Measurements from ENCODE around the gene C13orf46.
"Not testable (repeated sequence)": the region's sequence is repeated elsewhere in the genome, so short reads cannot be mapped to it uniquely, and the experiment has no call there.

The C13orf46 gene

DNA sequence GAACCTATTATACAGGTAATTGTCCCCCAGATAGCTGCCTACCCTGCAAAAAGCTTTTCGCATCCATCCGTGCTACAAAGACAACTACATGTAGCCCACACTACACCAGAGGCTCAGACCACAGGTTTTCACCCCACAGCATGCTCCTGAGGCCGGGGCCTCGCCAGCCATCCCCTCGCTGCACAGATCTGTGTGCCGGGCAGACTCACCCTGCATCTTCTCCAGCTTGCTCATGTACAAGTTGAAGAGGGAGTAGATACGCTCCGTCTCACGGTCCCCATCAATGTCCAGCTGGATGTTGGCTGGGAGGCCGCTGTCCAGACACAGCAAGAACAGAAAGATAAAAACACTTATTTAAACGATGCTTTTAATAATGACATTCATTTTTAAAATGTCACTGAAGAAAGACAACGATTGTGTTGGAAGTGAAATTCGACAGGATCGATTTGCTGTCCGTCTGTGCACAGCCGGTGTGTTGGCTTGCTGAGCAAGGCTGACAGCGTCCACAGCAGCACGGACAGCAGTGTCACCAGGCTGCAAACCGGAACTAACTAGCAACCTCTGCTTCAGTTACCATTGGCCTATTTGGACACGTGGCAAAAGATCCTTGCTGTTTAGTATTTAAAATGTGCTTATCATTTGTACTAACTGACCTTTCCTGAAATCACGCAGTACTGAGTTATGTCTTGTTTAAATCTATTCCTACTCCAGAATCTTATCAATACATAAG, 18.6 kb upstream of the C13orf46 start:
- DNase-seq (ENCODE audit: low read depth in 3 of 3) = no peak

DNA sequence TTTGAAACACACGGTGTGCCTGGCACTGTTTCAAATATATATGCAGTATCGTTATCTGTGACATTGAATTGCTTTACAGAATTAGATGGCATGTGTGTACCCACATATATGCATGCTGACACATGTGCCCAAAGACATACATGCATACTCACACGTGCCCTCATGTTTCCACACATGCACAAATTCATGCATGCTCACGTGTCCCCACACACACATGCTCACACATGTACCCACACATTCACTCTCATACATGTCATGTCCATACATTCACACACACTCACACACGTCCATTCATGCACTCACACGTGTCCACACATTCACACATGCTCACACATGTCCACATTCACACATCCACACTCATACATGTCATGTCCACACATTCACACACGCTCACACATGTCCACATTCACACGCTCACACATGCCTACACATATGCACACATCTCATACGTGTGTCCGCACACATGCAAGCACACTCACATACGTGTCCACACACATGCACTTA, 17.9 kb upstream of the C13orf46 start:
- DNase-seq (ENCODE audit: low read depth in 3 of 3) = no peak

DNA sequence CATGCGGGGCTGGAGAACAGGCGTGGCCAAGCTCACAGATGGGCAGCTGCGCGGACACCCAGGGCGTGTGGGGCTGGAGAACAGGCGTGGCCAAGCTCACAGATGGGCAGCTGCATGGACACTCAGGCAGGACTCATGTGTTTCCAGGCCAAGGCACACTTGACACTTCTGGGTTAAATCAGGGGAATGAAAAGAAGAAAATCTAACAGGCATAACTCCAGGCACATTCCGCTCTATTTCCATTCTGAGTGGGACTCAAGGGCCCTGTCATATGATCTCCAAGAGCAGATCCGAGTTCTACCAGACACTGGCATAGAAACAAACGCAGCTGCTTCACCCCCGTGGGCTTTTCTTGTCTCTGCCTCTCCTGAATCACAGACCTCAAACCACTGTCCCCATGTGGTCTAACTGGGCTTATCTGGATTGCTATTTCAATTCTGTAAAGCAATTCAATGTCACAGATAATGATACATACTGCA, 17.4 kb upstream of the C13orf46 start:
- DNase-seq (ENCODE audit: low read depth in 3 of 3) = no peak

DNA sequence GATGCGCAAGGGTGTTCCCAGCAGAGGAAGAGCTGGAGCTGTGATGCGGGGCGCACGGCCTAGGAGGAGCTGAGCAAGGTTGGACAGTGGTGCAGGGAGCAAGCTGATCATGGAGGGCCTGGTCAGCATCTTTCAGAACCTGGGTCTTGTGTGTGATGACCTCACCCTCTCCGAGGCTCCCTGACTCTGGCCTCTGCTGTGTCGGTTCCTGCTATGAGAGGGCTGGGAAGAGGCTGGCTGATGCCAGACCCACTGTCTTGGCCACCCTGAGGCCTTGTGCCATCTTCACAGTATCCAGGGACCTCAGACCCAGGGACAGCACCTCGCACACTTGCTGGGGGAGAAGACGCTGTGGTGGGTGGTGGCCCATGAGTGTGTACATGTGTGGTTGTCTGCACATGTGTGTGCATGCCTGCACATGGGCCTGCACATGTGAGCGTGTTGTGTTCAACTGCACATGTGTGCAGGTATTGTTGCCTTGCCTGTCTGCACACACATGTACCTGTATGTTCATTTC, 16.5 kb upstream of the C13orf46 start:
- no peak for DNase-seq (ENCODE audit: low read depth in 3 of 3)

DNA sequence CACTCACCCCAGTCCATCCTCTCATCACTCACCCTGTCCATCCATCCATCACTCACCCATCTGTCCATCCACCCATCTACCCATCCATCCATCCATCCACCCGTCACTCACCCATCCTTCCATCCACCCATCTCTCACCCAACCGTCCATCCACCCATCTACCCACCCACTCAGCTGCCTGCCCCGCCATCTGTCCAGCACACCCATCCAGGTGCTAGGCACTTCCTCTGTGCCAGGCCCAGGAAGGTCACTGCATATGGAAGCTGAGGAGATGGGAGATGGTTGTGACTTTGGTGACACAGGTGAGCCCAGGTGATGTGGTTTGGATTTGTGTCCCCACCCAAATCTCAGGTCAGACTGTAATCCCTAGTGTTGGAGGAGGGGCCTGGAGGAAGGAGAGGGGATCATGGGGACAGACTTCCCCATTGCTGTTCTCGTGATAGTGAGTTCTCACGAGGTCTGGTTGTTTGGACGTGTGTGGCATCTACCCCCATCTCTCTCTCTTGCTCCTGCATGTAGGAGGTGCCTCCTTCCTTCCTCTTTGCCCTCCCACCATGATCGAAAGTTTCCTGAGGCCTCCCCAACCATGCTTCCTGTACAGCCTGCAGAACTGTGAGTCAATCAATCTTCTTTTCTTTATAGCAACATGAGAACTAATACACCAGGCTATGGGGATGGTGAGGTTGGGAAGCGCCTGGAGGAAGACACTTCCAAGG, 15.9 kb upstream of the C13orf46 start:
- DNase-seq (ENCODE audit: low read depth in 3 of 3) = no peak

DNA sequence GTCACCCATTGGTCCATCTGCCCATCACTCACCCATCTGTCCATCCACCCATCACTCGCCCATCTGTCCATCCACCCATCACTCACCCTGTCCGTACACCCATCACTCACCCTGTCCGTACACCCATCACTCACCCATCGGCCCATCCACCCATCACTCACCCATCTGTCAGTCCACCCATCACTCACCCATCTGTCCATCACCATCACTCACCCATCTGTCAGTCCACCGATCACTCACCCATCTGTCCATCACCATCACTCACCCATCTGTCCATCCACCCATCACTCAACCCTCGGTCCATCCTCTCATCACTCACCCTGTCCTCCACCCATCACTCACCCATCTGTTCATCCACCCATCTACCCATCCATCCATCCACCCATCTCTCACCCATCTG, 15.0 kb upstream of the C13orf46 start:
- DNase-seq (ENCODE audit: low read depth in 3 of 3) = not testable (repeated sequence)

DNA sequence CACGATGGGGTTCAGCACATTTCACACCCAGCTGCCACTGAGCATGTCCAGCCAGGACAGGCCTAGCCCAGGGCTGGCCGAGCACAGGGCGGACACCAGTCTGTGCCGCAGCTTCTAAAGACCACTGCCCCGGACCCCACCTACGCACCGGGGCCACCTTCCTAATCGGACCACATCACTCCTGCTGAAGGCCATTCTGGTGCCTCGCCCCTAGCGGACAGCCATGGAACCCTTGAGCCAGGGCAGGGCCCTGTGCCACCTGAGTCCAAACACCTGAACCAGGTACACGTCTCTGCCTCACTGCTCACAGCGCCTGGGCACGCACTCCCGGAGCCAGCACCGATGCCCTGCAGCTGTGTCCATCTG, 8.4 kb upstream of the C13orf46 start:
- no peak for DNase-seq (ENCODE audit: low read depth in 3 of 3)

DNA sequence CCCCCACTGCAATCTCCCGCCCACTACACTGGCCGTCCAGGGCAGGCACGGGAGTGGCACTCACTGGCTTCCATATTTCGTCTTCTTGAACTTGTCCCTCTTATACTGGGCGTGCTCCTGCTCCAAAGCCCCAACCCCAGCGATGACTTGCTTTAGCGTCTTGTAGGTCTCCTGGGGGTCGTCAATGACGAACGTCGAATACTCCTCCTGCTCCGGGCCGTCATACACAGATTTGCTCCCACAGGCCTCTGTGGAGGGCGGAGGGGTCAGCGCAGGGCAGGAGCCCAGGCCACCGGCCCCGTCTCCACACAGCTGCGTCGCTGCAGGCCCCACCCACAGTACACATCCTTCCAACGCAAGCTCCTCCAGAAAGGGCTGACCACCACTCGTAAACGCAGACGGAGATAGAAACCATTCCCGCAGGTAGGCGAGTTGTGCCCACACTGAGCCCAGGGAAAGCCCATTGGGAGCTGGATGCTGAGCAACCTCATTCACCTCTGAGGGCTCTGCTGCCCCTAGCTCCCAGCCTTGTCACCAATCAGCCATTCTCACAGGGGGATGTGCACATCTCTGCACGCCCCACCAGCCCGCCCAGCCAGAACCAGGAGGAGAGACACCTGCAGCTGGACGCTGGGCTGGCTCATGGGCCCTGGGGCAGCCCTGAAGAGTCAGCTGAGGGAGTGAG, 7.9 kb upstream of the C13orf46 start:
- DNase-seq (ENCODE audit: low read depth in 3 of 3) = no peak

DNA sequence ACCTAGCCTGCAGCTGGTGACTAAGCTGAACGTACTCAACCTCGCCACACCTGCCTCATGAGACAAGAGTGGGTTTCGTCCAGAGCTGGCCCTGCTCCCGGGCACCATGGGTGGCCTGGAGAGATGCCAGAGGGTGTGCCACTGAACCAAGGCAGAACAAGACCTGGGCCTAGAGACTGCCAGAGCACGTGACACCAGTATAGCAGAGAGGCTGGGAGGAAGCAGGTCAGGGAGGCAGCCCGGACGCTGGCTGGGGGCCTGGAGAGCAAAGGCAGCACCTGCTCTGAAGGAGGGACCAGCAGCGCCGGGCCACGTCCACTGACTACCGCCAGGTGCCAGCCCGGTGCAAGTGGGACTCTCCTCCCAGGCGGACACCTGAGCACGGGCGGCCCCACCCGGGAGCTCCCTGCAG, 7.3 kb upstream of the C13orf46 start:
- DNase-seq (ENCODE audit: low read depth in 3 of 3) = no peak

DNA sequence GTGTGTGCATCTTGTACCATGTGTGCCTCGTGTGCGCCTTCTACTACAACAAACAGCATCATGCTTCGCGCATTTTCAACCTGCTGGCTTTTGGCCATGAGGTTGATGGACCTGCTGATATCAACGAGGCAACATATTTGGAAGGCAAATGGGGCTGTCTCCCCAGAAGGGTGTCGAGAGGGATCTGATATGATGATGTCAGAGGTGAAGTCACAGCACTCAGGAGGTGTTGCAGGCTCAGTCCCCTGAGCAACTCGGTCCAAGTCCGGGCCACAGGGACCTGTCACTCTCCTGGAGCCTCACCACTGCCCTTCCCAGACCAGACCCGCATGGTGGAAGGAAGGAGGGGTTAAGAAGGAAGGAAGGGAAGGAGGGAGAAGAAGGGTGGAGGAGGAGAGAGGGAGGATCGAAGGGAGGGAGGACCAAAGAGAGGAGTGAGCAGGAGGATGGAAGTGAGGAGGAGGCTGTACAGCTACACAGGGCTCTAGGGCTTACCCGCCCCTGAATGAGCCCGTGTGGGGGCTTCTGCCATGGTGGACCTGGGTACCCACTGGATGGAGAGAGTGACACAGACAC, 6.7 kb upstream of the C13orf46 start:
- DNase-seq (ENCODE audit: low read depth in 3 of 3) = no peak

DNA sequence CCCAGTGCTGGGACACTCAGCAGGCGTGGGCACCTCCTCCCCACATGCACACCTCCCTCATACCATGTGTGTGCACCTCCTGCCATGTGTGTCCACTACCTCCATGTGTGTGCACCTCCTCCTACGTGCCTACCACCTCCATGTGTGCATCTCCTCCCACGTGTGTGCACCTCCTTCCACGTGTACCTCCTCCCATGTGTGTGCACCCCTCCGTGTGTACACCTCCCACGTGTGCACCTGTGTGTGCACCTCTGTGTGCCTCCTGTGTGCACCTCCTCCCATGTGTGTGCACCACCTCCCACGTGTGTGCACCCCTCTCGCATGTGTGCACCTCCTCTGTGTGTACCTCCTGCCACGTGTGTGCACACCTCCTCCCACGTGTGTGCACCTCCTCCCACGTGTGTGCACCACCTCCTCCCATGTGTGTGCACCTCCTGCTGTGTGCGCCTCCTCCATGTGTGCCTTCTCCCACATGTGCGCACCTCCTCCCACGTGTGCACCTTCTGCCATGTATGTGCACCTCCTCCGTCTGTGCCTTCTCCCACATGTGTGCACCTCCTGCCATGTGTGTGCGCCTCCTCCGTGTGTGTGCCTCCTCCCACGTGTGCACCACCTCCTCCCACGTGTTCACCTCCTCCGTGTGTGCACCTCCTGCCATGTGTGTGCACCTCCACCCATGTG, 6.1 kb upstream of the C13orf46 start:
- DNase-seq (ENCODE audit: low read depth in 3 of 3) = no peak

DNA sequence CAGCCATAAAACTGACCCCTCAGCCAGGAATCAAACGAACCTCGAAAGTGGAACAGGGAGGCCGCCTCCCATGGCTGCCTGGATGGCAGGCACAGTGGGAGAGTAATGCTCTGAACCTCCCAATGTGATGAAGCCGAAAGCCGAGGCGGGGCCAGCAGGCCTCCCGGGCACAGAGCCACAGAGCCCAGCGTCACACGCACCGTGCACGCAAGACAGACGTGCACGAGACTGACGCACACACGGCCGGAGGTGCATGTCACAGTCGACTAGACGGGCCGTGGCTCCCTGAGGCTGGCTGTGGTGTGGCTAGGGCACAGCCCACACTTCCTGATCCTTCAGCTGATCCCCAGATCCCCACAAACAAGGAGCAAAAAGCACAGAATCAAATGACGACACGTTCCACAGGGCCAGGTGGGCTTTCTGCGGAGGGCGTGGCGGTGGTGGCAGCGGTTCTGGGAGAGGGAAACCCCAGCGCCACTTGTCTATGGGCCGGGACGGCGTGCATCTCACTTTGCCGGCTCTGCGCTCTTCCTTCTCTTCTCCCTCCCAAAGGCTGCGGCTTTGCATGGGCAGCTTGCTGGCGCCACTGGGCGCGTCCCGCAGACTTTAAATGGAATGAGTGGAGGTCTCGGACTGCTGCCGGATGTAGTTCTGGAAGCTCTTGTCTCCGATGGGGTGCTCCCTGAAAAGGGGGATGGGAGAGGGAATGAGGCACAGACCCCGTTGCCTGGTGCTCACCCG, 5.0 kb upstream of the C13orf46 start:
- DNase-seq (ENCODE audit: low read depth in 3 of 3) = no peak

DNA sequence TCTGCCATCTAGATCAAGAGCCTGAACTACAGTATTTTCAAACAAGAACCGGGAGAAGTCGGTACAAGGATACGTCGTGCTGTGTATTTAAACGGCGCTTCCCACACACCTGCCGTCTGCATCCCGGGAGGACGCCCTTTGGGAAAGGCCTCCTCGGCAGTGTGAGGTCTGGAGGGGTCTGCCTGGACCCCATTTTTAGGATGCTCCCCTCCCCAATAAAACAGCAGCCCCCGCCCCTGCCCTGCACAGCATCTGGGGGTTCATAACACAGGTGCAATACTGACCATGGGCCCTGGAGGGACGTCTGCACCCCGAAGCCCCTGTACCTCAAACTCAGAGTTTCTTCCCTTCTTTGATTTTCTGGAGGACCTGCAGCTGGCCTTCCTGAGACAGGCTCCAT, 4.1 kb upstream of the C13orf46 start:
- no peak for DNase-seq (ENCODE audit: low read depth in 3 of 3)

DNA sequence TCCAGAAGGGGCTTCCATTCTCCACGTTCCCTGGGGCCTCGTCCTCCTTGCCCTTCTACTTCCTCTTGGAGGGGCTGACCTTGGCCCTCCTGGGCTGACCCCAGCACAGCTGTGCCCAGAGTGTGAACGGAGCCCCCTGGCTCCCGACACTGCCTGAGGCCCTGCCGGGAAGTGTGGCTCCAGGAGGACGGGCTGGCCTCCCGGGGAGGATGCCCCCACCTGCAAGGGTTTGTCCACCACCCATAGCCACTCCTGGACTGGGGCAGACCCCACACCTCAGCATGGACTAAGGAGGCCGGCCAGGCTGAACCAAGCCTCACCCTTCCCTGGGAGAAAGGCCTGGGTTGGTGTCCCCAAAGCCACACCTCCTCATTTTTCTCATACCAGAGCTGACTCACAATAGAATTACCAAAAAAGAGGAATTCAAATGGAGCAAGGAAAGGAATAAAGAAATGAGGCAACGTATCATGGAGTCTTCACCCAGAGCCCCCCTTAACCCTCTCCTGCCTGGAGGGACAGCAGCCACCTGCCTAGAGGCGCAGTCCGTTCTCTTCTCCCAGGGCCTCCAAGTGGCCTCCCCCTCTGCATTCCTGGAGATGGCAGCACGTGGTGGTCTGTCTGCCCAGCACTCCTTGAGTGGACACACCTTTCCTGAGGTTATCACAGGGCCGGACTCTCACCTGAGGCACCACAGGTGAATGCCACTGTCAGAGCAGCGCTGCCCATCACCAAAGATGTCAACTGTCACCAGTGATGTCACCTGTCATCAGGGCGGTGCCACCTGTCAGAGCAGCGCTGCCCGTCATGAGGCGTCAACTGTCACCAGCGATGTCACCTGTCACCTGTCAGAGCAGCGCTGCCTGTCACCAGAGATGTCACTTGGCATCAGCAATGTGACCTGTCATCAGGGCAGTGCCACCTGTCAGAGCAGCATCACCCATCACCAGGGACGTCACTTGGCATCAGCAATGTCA, 3.1 kb upstream of the C13orf46 start:
- DNase-seq (ENCODE audit: low read depth in 3 of 3) = no peak

DNA sequence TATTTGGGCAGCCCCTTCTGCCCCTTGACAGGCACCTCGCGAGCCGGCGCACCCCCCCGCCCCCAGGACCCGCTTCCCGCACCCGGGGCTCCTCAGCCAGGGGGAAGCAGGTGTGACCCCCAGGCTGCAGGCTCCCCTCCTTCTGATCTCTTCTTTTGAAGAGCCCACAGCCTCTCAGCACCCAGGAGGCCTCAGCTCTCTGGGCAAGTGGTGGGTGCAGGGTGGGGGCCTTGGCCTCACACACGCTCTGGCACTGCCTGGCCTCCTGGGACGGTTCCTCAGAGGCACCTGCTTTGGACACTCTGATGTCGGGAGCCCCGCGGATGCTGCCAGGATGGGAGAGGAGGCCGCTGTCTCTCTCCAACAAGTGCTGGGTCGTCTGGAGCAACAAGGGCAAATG, 1.5 kb upstream of the C13orf46 start:
- no peak for DNase-seq (ENCODE audit: low read depth in 3 of 3)

DNA sequence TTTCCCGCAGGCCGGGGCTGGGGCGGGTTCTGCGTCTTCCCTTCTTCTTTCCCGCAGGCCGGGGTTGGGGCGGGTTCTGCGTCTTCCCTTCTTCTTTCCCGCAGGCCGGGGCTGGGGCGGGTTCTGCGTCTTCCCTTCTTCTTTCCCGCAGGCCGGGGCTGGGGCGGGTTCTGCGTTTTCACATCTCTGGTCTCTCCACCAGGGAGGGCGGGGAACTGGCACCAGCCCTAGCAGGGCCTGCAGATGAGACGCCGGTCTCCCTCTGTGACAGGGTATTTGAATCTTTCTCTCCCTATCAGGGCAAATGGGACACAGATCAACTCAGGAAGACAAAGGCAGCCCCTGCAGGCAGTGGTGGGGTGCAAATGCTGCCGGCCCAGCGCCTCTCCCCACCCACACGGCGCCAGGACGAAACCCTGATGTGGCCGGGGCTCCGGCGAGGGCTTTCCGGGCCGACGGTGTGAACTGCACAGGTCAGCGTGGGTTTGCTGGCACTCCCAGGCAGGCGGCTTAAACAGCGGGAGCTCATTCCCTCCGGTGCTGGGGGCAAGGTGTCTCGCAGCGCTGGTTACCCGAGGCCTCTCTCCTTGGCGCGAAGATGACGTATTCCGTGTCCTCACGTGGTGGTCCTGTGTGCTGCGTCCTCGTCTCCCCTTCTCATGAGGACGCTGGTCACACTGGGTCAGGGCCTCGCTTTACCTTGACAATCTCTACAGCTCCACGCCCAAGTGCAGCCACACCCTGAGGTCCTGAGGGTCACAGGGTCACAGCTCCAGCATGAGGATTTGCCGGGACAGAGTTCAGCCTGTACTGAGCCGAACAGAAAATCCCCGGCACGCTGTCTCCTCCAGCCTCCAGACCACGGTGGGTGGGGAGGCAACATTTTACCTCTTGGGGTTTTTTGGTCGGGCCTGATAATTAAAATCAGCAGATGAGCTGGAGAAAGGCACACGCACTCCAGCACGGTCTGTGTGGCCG, 717 bp upstream of the C13orf46 start:
- no peak for DNase-seq (ENCODE audit: low read depth in 3 of 3)

DNA sequence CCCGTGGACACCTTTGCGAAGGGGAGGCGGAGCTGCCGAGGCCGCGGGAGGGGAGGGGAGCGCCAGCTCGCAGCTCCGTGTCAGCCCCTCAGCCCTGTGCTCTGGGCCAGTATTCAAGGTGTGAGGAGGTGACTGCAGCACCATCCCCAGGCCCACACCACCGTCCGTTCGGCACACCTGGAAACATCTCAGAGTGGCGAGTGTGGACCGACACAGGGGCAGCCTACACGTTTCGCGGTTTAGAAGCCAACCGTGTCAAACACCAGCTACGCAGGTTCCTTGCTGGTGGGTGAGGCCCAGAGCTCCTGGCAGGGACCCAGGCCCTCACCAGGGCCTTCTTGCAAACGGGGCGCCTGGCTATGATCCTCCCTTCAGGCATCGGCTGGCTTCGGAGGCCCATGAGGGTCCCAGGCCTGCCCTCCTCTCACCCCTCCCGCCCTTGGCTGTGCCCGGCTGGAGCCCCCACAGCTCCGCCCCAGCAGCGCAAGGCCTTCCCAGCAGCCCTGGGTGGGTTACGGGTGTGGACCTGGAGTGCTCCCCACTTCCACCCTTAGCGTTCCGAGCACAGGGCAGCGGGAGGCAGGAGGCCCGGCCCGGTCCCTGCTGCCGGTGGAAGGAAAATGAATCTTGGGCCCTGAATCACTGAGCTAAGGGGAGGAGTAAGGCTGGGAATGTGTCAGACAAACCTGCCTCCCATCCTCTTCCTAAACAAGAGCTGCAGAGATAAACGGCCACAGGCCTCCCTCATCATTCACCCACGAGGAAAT, 1.2 kb downstream of the C13orf46 start:
- DNase-seq (ENCODE audit: low read depth in 3 of 3) = no peak

All from stimulated activated CD4-positive, alpha-beta T cell treated with anti-CD3 and anti-CD28 coated beads, TNF-alpha, amount 100 ng/mL, for 48 hours (primary cell).